Loucy (cell line): ENCODE measurements around the gene CLDN5.

Experiments used
- EZH2phosphoT487 ChIP-seq: fragments of 200-600 bp; IDR thresholded peaks from 2 replicates; pipeline ENCODE4 v1.6.1; 2018; ENCODE audit warnings: antibody characterized with exemption, mild to moderate bottlenecking, moderate library complexity, borderline replicate concordance
- TF ChIP-seq, protein P1 (sequence below): fragments of 200-600 bp; sonication (generic); conservative IDR thresholded peaks from 2 replicates; pipeline ENCODE4 v1.5.1; 2014; ENCODE audit warnings: mild to moderate bottlenecking, antibody characterized with exemption, low read length

DNA sequence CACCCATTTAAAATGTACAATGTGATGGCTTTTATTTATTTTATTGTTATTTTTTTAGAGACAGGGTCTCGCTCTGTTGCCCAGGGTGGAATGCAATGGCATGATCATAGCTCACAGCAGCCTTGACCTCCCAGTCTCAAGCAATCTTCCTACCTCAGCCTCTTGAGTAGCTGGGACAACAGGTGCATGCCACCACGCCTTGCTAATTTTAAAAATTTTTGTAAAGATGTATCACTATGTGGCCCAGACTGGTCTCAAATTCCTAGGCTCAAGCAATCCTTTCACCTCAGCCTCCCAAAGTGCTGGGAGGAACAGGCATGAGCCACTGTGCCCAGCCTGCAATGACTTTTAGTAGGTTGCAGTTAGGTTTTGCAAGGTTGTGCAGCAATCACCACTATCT is 14.3 kb downstream of the CLDN5 start:
- TF ChIP-seq, protein P1, sequence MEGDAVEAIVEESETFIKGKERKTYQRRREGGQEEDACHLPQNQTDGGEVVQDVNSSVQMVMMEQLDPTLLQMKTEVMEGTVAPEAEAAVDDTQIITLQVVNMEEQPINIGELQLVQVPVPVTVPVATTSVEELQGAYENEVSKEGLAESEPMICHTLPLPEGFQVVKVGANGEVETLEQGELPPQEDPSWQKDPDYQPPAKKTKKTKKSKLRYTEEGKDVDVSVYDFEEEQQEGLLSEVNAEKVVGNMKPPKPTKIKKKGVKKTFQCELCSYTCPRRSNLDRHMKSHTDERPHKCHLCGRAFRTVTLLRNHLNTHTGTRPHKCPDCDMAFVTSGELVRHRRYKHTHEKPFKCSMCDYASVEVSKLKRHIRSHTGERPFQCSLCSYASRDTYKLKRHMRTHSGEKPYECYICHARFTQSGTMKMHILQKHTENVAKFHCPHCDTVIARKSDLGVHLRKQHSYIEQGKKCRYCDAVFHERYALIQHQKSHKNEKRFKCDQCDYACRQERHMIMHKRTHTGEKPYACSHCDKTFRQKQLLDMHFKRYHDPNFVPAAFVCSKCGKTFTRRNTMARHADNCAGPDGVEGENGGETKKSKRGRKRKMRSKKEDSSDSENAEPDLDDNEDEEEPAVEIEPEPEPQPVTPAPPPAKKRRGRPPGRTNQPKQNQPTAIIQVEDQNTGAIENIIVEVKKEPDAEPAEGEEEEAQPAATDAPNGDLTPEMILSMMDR, result no peak
- TF ChIP-seq EZH2phosphoT487, result no peak
